ENCODE results near the gene MBNL1.

GRCh38 chr3:152289708-152290107, 21.0 kb downstream of the MBNL1 start:
- no peak for TF ChIP-seq POLR2A (IDR thresholded peaks at IDR 0.05; ENCODE audit: borderline replicate concordance, extremely low read depth, insufficient read depth, insufficient read length)
- no peak for TF ChIP-seq EGR1 (IDR thresholded peaks at IDR 0.05; ENCODE audit: low read depth)
- no peak for TF ChIP-seq POLR2AphosphoS5 (IDR thresholded peaks at IDR 0.05; ENCODE audit: low read depth, low read length)
- TF ChIP-seq CTCF (IDR thresholded peaks at IDR 0.05 in 2 of 3, conservative IDR thresholded peaks at IDR 0.05 in 1 of 3; ENCODE audit: borderline replicate concordance in 1 of 3, insufficient read depth in 1 of 3, low read depth in 2 of 3, low read length in 2 of 3): no peak
- TF ChIP-seq JUND (IDR thresholded peaks at IDR 0.05): no peak
- TF ChIP-seq CBX3 (IDR thresholded peaks at IDR 0.05; ENCODE audit: low read depth): no peak
- TF ChIP-seq ZFX (IDR thresholded peaks at IDR 0.05): no peak
- no peak for TF ChIP-seq REST (IDR thresholded peaks at IDR 0.05; ENCODE audit: low read depth)
- TF ChIP-seq EZH2phosphoT487 (IDR thresholded peaks at IDR 0.05; ENCODE audit: borderline replicate concordance): no peak
- TF ChIP-seq, protein P1, sequence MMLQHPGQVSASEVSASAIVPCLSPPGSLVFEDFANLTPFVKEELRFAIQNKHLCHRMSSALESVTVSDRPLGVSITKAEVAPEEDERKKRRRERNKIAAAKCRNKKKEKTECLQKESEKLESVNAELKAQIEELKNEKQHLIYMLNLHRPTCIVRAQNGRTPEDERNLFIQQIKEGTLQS (IDR thresholded peaks at IDR 0.05): no peak
- no peak for TF ChIP-seq EZH2 (IDR thresholded peaks at IDR 0.05)
- no peak for TF ChIP-seq TCF7L2 (IDR thresholded peaks at IDR 0.05; ENCODE audit: borderline replicate concordance, extremely low read depth, insufficient read depth, insufficient read length)
